SK-N-SH treated with all-trans-retinoic acid at 6 μM for 48 hours (cell line): ENCODE results near the gene RAPSN.
A peak's percentile ranks its signal among the peaks of the same experiment; 100 is the strongest.

Experiments used
- ATAC-seq: fragments of 200-7000 bp; cut with Tn5 transposase; 3 replicates; pipeline ENCODE4 v1.9.1; 2020; ENCODE audit warnings: mild to moderate bottlenecking, moderate library complexity
- ARNTL ChIP-seq: fragments of 450-650 bp; formaldehyde crosslinking; IDR thresholded peaks from 2 replicates; pipeline ENCODE4 v1.5.0; 2020; ENCODE audit warnings: low read depth, mild to moderate bottlenecking, moderate library complexity, borderline replicate concordance
- BACH2 ChIP-seq: fragments of 250-450 bp; sonication (Bioruptor Pico); IDR thresholded peaks from 2 replicates; pipeline ENCODE4 v1.9.0; 2021; ENCODE audit warnings: mild to moderate bottlenecking, borderline replicate concordance
- CREB5 ChIP-seq: fragments of 250-450 bp; sonication (Bioruptor Pico); IDR thresholded peaks from 2 replicates; pipeline ENCODE4 v1.5.1; 2020; ENCODE audit warnings: low read depth, mild to moderate bottlenecking, moderate library complexity
- CSDC2 ChIP-seq: fragments of 250-450 bp; sonication (Bioruptor Pico); IDR thresholded peaks from 2 replicates; pipeline ENCODE4 v1.5.0; 2020; ENCODE audit warnings: mild to moderate bottlenecking, moderate library complexity
- CSRNP3 ChIP-seq: fragments of 250-450 bp; sonication (Bioruptor Pico); IDR thresholded peaks from 2 replicates; pipeline ENCODE4 v1.5.1; 2021; ENCODE audit warnings: mild to moderate bottlenecking, moderate library complexity
- ESRRG ChIP-seq: fragments of 250-450 bp; sonication (Bioruptor Pico); IDR thresholded peaks from 2 replicates; pipeline ENCODE4 v1.6.1; 2021; ENCODE audit warnings: mild to moderate bottlenecking
- GLIS3 ChIP-seq: fragments of 250-450 bp; sonication (Bioruptor Pico); IDR thresholded peaks from 2 replicates; pipeline ENCODE4 v1.5.0; 2020; ENCODE audit warnings: mild to moderate bottlenecking, moderate library complexity
- ISL1 ChIP-seq: fragments of 250-450 bp; sonication (Bioruptor Pico); IDR thresholded peaks from 2 replicates; pipeline ENCODE4 v2.1.2; 2022; ENCODE audit warnings: mild to moderate bottlenecking, moderate library complexity
- OSR1 ChIP-seq: fragments of 250-450 bp; sonication (Bioruptor Pico); IDR thresholded peaks from 2 replicates; pipeline ENCODE4 v1.8.0; 2022; ENCODE audit warnings: moderate library complexity, mild to moderate bottlenecking, inconsistent platforms
- PATZ1 ChIP-seq: fragments of 250-450 bp; sonication (Bioruptor Pico); IDR thresholded peaks from 2 replicates; pipeline ENCODE4 v1.8.0; 2020; ENCODE audit warnings: mild to moderate bottlenecking, moderate library complexity, borderline replicate concordance
- POU6F1 ChIP-seq: fragments of 250-450 bp; sonication (Bioruptor Pico); IDR thresholded peaks from 2 replicates; pipeline ENCODE4 v1.8.0; 2021; ENCODE audit warnings: low read depth, mild to moderate bottlenecking, moderate library complexity, borderline replicate concordance
- PPARA ChIP-seq: fragments of 250-450 bp; sonication (Bioruptor Pico); IDR thresholded peaks from 2 replicates; pipeline ENCODE4 v1.5.0; 2020; ENCODE audit warnings: mild to moderate bottlenecking, borderline replicate concordance
- RARB ChIP-seq: fragments of 250-450 bp; sonication (Bioruptor Pico); IDR thresholded peaks from 2 replicates; pipeline ENCODE4 v1.8.0; 2021; ENCODE audit warnings: mild to moderate bottlenecking, moderate library complexity
- SNAI2 ChIP-seq: fragments of 250-450 bp; sonication (Bioruptor Pico); IDR thresholded peaks from 2 replicates; pipeline ENCODE4 v1.5.0; 2020; ENCODE audit warnings: mild to moderate bottlenecking, moderate library complexity
- TCF4 ChIP-seq: fragments of 250-450 bp; sonication (Bioruptor Pico); IDR thresholded peaks from 2 replicates; pipeline ENCODE4 v1.8.0; 2021; ENCODE audit warnings: mild to moderate bottlenecking, moderate library complexity, borderline replicate concordance
- TOX ChIP-seq: fragments of 250-450 bp; sonication (Bioruptor Pico); IDR thresholded peaks from 2 replicates; pipeline ENCODE4 v1.8.0; 2021; ENCODE audit warnings: mild to moderate bottlenecking, moderate library complexity, borderline replicate concordance
- TSHZ2 ChIP-seq: fragments of 250-450 bp; sonication (Bioruptor Pico); IDR thresholded peaks from 2 replicates; pipeline ENCODE4 v1.5.0; 2020; ENCODE audit warnings: mild to moderate bottlenecking, moderate library complexity
- ZC3H10 ChIP-seq: fragments of 250-450 bp; sonication (Bioruptor Pico); IDR thresholded peaks from 2 replicates; pipeline ENCODE4 v1.5.1; 2021; ENCODE audit warnings: mild to moderate bottlenecking, moderate library complexity
- ZFP3 ChIP-seq: fragments of 250-450 bp; sonication (Bioruptor Pico); IDR thresholded peaks from 2 replicates; pipeline ENCODE4 v1.5.0; 2020; ENCODE audit warnings: mild to moderate bottlenecking, moderate library complexity
- ZFP30 ChIP-seq: fragments of 450-650 bp; formaldehyde crosslinking; IDR thresholded peaks from 2 replicates; pipeline ENCODE4 v1.5.0; 2022; ENCODE audit warnings: mild to moderate bottlenecking, moderate library complexity
- ZNF565 ChIP-seq: fragments of 450-650 bp; formaldehyde crosslinking; conservative IDR thresholded peaks from 2 replicates; pipeline ENCODE4 v1.5.0; 2020; ENCODE audit warnings: low read depth, mild to moderate bottlenecking, moderate library complexity
- ZNF70 ChIP-seq: fragments of 450-650 bp; formaldehyde crosslinking; IDR thresholded peaks from 2 replicates; pipeline ENCODE4 v1.5.0; 2020; ENCODE audit warnings: mild to moderate bottlenecking, moderate library complexity
- ZNF8 ChIP-seq: fragments of 450-650 bp; formaldehyde crosslinking; IDR thresholded peaks from 2 replicates; pipeline ENCODE4 v1.5.0; 2020; ENCODE audit warnings: mild to moderate bottlenecking, moderate library complexity

The RAPSN gene

GRCh38 chr11:47443028-47443700, 5.8 kb downstream of the RAPSN start:
- TF ChIP-seq PATZ1 (CRISPR knock-in tag): no peak
- no peak for TF ChIP-seq ZNF565
- TF ChIP-seq ZC3H10 (CRISPR knock-in tag): no peak
- TF ChIP-seq POU6F1: no peak
- TF ChIP-seq ISL1 (CRISPR knock-in tag): no peak
- no peak for TF ChIP-seq CSRNP3 (CRISPR knock-in tag)
- TF ChIP-seq ARNTL (CRISPR knock-in tag): no peak
- TF ChIP-seq ZNF8 (CRISPR knock-in tag): no peak
- no peak for TF ChIP-seq TCF4 (CRISPR knock-in tag)
- no peak for TF ChIP-seq CSDC2 (CRISPR knock-in tag)
- TF ChIP-seq OSR1 (CRISPR knock-in tag): no peak
- TF ChIP-seq GLIS3 (CRISPR knock-in tag): no peak
- TF ChIP-seq ESRRG: no peak
- no peak for TF ChIP-seq ZFP30 (CRISPR knock-in tag)
- TF ChIP-seq SNAI2: no peak
- TF ChIP-seq ZNF70 (CRISPR knock-in tag): no peak
- TF ChIP-seq TSHZ2 (CRISPR knock-in tag): no peak
- no peak for TF ChIP-seq PPARA
- peak; percentile 74 for ATAC-seq

GRCh38 chr11:47442514-47442913, 6.4 kb downstream of the RAPSN start:
- TF ChIP-seq ZC3H10 (CRISPR knock-in tag): no peak
- no peak for TF ChIP-seq ISL1 (CRISPR knock-in tag)
- TF ChIP-seq OSR1 (CRISPR knock-in tag): no peak
- no peak for TF ChIP-seq PPARA
- TF ChIP-seq GLIS3 (CRISPR knock-in tag): no peak
- TF ChIP-seq ZFP3 (CRISPR knock-in tag): no peak
- TF ChIP-seq BACH2 (CRISPR knock-in tag): no peak
- TF ChIP-seq ZNF70 (CRISPR knock-in tag): no peak
- no peak for TF ChIP-seq ARNTL (CRISPR knock-in tag)
- TF ChIP-seq ESRRG: no peak
- TF ChIP-seq ZNF565: no peak
- no peak for TF ChIP-seq TOX
- TF ChIP-seq RARB (CRISPR knock-in tag): no peak
- no peak for TF ChIP-seq ZFP30 (CRISPR knock-in tag)
- no peak for TF ChIP-seq SNAI2
- ATAC-seq: no peak

GRCh38 chr11:47441421-47441820, 7.5 kb downstream of the RAPSN start:
- no peak for TF ChIP-seq SNAI2
- TF ChIP-seq BACH2 (CRISPR knock-in tag): no peak
- no peak for TF ChIP-seq GLIS3 (CRISPR knock-in tag)
- TF ChIP-seq CSDC2 (CRISPR knock-in tag): no peak
- TF ChIP-seq ZNF70 (CRISPR knock-in tag): no peak
- TF ChIP-seq ZFP30 (CRISPR knock-in tag): no peak
- TF ChIP-seq ARNTL (CRISPR knock-in tag): no peak
- no peak for TF ChIP-seq POU6F1
- TF ChIP-seq TCF4 (CRISPR knock-in tag): no peak
- TF ChIP-seq TOX: no peak
- no peak for TF ChIP-seq ZNF565
- TF ChIP-seq CREB5 (CRISPR knock-in tag): no peak
- no peak for ATAC-seq
